Fibroblast of skin of scalp (primary cell): ENCODE results near the gene TOM1.

Experiments used
- DNase-seq: peaks from one replicate; pipeline ENCODE4 v3.0.0-alpha.2; 2013

Gene TOM1

GRCh38 chr22:35346596-35347220, 47.0 kb downstream of the TOM1 start:
- no peak for DNase-seq

GRCh38 chr22:35347462-35347861, 47.8 kb downstream of the TOM1 start:
- DNase-seq = no peak

- no peak for DNase-seq
These were observed 48.4 kb downstream of the TOM1 start for GRCh38 chr22:35348026-35348590.

- no peak for DNase-seq
These were observed 49.0 kb downstream of the TOM1 start for GRCh38 chr22:35348703-35349102.

GRCh38 chr22:35349368-35349703, 49.6 kb downstream of the TOM1 start:
- no peak for DNase-seq

- peak; percentile 42 for DNase-seq
These were observed 50.2 kb downstream of the TOM1 start for GRCh38 chr22:35349704-35350538.

GRCh38 chr22:35350539-35351503, 51.1 kb downstream of the TOM1 start:
- DNase-seq = peak; percentile 93

GRCh38 chr22:35352214-35353111, 52.8 kb downstream of the TOM1 start:
- DNase-seq = no peak

GRCh38 chr22:35353318-35353717, 53.6 kb downstream of the TOM1 start:
- no peak for DNase-seq

- DNase-seq = no peak
These were observed 54.4 kb downstream of the TOM1 start for GRCh38 chr22:35354068-35354467.

- DNase-seq = peak; percentile 23
These were observed 58.4 kb downstream of the TOM1 start for GRCh38 chr22:35357883-35358621.

GRCh38 chr22:35359380-35360065, 59.8 kb downstream of the TOM1 start:
- DNase-seq = no peak

GRCh38 chr22:35361001-35361558, 61.4 kb downstream of the TOM1 start:
- no peak for DNase-seq

GRCh38 chr22:35363566-35364086, 63.9 kb downstream of the TOM1 start:
- no peak for DNase-seq

GRCh38 chr22:35364230-35364629, 64.5 kb downstream of the TOM1 start:
- peak; percentile 69 for DNase-seq

GRCh38 chr22:35367331-35367886, 67.7 kb downstream of the TOM1 start:
- no peak for DNase-seq

- DNase-seq = no peak
These were observed 68.7 kb downstream of the TOM1 start for GRCh38 chr22:35368386-35368785.

GRCh38 chr22:35369996-35370395, 70.3 kb downstream of the TOM1 start:
- no peak for DNase-seq

- DNase-seq = no peak
These were observed 74.1 kb downstream of the TOM1 start for GRCh38 chr22:35373781-35374180.
